ENCODE data around the gene MYOZ3. TPM values are rescaled to one million over a fixed set of nuclear protein-coding genes. Genes with fewer than 3 reads are reported as not detected.

The MYOZ3 gene, protein sequence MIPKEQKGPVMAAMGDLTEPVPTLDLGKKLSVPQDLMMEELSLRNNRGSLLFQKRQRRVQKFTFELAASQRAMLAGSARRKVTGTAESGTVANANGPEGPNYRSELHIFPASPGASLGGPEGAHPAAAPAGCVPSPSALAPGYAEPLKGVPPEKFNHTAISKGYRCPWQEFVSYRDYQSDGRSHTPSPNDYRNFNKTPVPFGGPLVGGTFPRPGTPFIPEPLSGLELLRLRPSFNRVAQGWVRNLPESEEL
- total RNA-seq (2021; ENCODE audit: unreplicated experiment): 0.10 TPM
- 0.04 and 0.06 TPM in 2 replicates for polyA plus RNA-seq (2012)
- percentile 13 among the genes with signal in this experiment for Bru-seq, nascent RNA
- percentile 12 among the genes with signal in this experiment for BruChase-seq, experiment 1, labeled RNA remaining after a 6-hour chase
- BruChase-seq, experiment 2, labeled RNA remaining after a 2-hour chase: percentile 14 among the genes with signal in this experiment
- long read RNA-seq: 0 reads

- Histone ChIP-seq H3K9ac (ENCODE audit: low read length) (no peak within 1 kb of the TSS), H3K27me3 (ENCODE audit: insufficient read depth, low read length) (no peaks in the 10 kb centered on the region; the same call in 1 of the 2 replicates), H4K20me1 (ENCODE audit: insufficient read depth) (no peaks in the 10 kb centered on the region), H3K79me2 (ENCODE audit: insufficient read depth, low read length) (no peaks in the 10 kb centered on the region), H3K36me3 (ENCODE audit: control insufficient read depth in 1 of 2, insufficient read depth in 2 of 2, low read length in 2 of 2) (no peaks in the 10 kb centered on the region), H3K4me2 (ENCODE audit: low read length) (no peak within 1 kb of the TSS), H2AFZ (ENCODE audit: low read depth, low read length, poor library complexity, severe bottlenecking) (no peak within 1 kb of the TSS), H3K9me2 (ENCODE audit: insufficient read depth) (no peaks in the 10 kb centered on the region), H3K4me1 (ENCODE audit: control insufficient read depth in 1 of 2, insufficient read depth in 2 of 2, low read length in 2 of 2) (peaks cover 4 to 12% of the 10 kb centered on the region in 2 experiments; a peak in 3 of 4 replicates), H3K9me3 (ENCODE audit: control insufficient read depth in 1 of 2, insufficient read depth in 1 of 2, low read depth in 1 of 2, low read length in 2 of 2) (no peaks in the 10 kb centered on the region), H3K4me3 (replicated peaks in 1 of 2; ENCODE audit: low read depth in 1 of 2, low read length in 2 of 2) (no peak within 1 kb of the TSS), H3K27ac (ENCODE audit: low read depth, low read length) (no peak within 1 kb of the TSS)
- intact Hi-C loops (cut with micrococcal nuclease): no loop called here
- ATAC-seq (no peak), DNase-seq (ENCODE audit: low read depth, low spot score) (no peak)
- TF ChIP-seq CBX3 (IDR thresholded peaks at IDR 0.05; ENCODE audit: low read depth): no peak
- no peak for TF ChIP-seq TCF7L2 (IDR thresholded peaks at IDR 0.05; ENCODE audit: borderline replicate concordance, extremely low read depth, insufficient read depth, insufficient read length)
- TF ChIP-seq ZNF274 (IDR thresholded peaks at IDR 0.05; ENCODE audit: low read depth, low read length): no peak
- TF ChIP-seq YY1 (IDR thresholded peaks at IDR 0.05; ENCODE audit: extremely low read depth, insufficient replicate concordance, low read depth, low read length): no peak
- TF ChIP-seq SIN3A (IDR thresholded peaks at IDR 0.05; ENCODE audit: low read depth): no peak
- no peak for TF ChIP-seq FOSL1 (IDR thresholded peaks at IDR 0.05; ENCODE audit: low read depth)
- TF ChIP-seq EGR1 (IDR thresholded peaks at IDR 0.05; ENCODE audit: low read depth): no peak
- no peak for TF ChIP-seq POLR2AphosphoS5 (IDR thresholded peaks at IDR 0.05; ENCODE audit: low read depth, low read length)
- TF ChIP-seq EZH2 (IDR thresholded peaks at IDR 0.05): no peak
- TF ChIP-seq, protein P1, sequence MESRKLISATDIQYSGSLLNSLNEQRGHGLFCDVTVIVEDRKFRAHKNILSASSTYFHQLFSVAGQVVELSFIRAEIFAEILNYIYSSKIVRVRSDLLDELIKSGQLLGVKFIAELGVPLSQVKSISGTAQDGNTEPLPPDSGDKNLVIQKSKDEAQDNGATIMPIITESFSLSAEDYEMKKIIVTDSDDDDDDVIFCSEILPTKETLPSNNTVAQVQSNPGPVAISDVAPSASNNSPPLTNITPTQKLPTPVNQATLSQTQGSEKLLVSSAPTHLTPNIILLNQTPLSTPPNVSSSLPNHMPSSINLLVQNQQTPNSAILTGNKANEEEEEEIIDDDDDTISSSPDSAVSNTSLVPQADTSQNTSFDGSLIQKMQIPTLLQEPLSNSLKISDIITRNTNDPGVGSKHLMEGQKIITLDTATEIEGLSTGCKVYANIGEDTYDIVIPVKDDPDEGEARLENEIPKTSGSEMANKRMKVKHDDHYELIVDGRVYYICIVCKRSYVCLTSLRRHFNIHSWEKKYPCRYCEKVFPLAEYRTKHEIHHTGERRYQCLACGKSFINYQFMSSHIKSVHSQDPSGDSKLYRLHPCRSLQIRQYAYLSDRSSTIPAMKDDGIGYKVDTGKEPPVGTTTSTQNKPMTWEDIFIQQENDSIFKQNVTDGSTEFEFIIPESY (IDR thresholded peaks at IDR 0.05; ENCODE audit: extremely low read depth, insufficient replicate concordance, low read length): no peak
- no peak for TF ChIP-seq SP1 (IDR thresholded peaks at IDR 0.05; ENCODE audit: low read depth)
- no peak for TF ChIP-seq SRF (IDR thresholded peaks at IDR 0.05; ENCODE audit: low read depth)
- no peak for TF ChIP-seq REST (IDR thresholded peaks at IDR 0.05; ENCODE audit: low read depth)
- no peak for TF ChIP-seq RAD21 (IDR thresholded peaks at IDR 0.05; ENCODE audit: low read depth)
- TF ChIP-seq ELF1 (IDR thresholded peaks at IDR 0.05; ENCODE audit: borderline replicate concordance, low read depth): no peak
- no TSS peak for BruUV-seq (replicated peaks)
- ChIA-PET CTCF (no interaction called here), POLR2A (no interaction called here), RAD21 (ENCODE audit: low non-redundant PET in 1 of 2, low total read pairs in 2 of 2, uncharacterized antibody in 2 of 2, unreplicated experiment in 2 of 2) (no interaction called here)
Observed at GRCh38 chr5:150661086-150661485, at the start of gene MYOZ3. Gene MYOZ3 (plus strand): TSS chr5:150661251. CDS start chr5:150662942, 1,691 bp downstream.

Data from HCT116 (cell line).